ENCODE measurements around the gene CYP2A7.
"Not testable (repeated sequence)": the region's sequence is repeated elsewhere in the genome, so short reads cannot be mapped to it uniquely, and the experiment has no call there.

The CYP2A7 gene

DNA sequence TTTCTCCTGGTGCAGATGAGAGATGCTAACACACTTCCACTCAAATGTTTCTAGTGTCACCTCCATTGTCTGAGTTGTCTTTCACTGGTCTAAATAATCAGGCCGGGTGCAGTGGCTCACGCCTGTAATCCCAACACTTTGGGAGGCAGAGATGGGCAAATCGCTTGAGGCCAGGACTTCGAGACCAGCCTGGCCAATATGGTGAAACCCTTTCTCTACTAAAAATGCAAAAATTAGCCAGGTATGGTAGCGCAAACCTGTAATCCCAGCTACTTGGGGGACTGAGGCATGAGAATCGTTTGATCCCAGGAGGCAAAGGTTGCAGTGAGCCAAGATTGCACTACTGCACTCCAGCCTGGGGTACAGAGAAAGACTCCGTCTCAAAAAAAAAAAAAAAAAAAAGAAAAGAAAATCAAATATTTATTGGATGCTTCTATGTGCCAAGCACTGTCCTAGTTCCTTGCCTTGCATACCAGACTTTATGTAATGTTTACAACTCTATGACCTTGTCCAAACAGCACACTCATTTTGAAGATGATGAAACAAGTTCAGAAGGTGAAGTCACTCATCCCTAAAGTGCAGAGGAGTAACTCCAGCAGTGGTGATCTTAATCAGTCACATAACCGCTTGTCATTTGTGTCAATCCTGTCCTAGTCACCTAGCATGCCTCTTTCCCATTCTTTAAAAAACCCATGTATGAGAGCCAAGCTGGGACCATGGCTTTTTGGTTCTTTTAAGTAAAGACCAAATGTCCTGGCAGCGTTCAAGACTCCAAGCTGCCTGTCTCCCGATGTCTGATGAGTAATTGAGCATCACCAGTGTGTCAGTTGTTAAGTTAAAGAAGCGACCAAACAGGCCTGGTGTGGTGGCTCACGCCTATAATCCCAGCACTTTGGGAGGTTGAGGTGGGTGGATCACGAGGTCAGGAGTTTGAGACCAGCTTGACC, 15.1 kb upstream of the CYP2A7 start:
- not testable (repeated sequence) for DNase-seq (ENCODE audit: low spot score)

DNA sequence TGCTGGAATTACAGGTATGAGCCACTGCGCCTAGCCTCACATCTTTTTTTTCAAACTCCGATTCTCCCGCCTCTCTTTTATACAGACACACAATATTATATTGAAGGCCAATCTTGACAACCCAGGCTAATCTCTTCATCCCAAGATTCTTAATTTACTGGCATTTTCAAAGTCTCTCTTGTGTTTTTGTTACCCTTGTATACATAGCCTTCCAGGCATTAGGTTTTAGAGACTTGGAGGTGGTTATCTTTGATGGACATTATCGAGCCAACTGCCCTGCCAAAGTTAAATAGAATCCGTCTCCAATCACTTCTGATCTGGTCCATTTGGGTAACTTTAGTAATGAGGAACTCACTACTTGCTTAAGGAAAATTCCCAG, 14.4 kb upstream of the CYP2A7 start:
- DNase-seq (ENCODE audit: low spot score) = no peak

DNA sequence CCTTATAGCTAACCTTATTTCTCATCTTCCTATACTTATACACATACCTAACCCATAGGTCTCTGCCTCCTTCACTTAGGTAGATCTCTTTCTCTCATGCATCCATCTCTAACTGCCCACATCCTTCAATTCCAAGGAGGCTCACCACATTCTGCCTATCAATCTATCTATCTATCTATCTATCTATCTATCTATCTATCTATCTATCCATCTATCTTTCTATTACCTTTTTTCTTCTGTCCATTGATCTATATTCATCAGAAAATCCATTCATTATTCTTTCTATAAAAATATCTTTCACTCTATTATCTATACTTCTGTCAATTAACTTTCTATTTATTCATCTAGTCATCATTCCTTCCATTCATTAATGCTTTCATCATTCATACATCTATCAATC, 11.1 kb upstream of the CYP2A7 start:
- DNase-seq (ENCODE audit: low spot score) = no peak

DNA sequence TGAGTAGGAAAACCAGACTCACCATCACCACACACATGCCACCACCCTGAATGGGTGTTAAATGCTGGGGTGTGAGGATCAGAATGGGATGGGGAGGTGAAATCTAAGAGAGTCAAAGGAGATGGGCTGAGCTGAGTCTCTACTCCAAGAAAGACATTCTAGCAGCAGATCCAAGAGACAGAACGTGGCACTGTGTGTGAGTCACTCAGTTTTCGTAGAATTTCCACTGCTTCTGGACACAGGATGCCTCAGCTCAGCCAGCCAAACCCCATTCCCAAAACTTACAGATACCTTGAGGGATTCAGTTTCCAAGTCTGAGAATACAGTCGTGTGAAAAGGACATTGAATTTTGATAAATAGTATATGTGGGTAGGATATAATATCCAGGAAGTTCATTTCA, 7.3 kb upstream of the CYP2A7 start:
- DNase-seq (ENCODE audit: low spot score) = no peak

DNA sequence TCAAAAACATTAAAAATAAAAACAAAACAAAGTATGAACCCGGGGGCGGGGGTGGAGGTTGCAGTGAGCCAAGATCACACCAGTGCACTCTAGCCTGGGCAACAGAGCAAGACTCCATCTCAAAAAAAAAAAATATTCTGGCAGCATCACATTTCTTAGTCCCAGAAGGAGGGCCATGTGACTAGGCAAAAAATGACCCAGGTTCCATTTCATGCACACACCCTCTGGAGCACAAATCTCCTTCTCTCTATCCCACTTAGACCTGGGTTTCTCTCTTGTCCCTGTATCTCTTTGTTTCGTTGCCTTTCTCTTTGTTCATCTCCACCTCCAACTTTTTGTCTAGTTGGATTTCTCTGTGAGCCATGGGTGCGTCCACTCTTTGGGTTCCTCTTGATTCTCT, 6.2 kb upstream of the CYP2A7 start:
- no peak for DNase-seq (ENCODE audit: low spot score)

DNA sequence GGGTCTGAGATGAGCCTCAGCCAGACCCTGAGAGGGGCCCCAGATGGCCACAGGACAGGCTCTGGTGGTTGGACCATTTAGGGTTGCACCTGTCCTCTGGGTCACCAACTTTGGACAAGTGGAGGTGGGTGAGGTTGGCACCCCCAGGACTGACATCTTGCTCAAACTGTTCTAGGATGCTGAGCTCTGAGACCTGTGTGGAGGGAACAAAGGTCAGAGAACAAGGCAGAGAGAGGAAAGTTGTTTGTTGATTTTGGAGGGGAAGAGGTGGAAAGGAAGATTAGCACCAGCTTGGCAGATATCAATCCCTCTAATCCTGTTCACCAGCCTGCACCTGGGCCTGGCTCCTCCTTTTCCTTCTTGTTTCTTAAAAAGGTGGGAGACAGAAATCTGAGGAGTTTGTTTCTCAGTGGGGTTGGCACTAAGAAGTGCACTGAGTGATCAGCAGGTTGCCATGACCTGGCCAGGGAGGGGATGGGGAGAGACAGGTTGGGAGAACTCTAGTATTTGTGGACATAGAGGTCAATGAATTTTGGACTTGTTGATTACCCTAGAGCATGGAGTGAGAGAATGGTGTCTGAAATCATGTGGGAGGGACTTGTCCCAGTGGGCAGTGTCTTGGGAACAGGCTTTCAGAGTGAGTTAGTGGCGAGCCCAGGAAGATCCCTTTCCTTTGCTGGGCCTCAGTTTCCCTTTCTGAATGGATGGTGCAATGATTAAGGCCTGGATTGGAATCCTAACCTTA, 2.3 kb upstream of the CYP2A7 start:
- not testable (repeated sequence) for DNase-seq (ENCODE audit: low spot score)

DNA sequence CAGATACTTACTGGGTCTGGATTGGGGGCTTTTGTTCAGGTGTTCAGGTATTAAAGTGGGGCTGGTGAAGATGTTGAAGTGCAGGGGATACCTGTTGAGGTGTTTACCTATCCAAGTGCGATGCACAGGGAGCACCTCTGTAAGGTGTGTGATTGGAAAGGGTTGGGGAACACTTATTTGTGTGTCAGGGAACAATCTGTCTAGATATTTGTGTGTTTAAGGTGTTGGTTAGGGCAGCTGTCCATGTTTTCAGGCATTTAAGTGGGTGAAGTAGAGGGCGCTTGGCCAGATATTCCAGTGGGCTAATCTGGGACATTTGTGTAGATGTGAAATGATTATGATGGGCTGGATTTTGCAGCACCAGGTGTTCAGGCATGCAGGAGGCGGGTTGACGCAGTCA, 2.7 kb downstream of the CYP2A7 start:
- not testable (repeated sequence) for DNase-seq (ENCODE audit: low spot score)

DNA sequence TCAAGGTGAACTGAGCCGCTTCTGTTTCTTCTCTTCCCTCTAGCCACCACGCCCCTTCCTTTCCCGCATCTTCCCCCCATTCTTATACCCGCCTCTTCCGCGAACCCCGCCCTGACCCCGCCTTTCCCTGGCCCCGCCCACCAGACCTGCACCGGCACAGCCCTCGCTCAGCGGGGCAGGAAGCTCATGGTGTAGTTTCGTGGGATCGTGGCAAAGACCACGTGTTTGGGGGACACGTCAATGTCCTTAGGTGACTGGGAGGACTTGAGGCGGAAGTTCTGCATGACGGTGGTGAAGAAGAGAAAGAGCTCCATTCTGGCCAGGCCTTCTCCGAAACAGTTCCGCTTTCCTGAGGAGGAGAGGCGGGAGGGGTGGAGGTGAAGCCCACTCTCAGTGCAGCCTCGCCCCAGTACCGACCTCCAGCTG, 6.5 kb downstream of the CYP2A7 start:
- DNase-seq (ENCODE audit: low spot score) = not testable (repeated sequence)

DNA sequence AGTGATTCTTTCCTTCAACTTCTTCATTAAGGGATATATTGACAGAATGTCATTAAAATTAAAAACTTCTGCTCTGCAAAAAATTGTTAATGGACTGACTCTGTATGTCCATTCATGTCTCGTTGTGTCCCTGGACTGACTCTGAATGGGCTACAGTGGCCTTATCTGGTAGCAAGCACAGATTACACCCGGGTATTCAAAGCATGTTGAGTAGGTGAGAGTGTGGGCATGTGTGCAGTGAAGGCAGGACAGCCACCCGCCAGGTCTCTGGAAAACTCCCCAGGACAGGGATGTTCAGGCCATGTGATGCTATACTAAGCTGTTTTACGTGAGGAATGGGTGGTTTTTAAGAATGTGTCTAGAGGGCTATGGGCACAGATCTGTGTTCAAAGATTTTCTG, 7.2 kb downstream of the CYP2A7 start:
- not testable (repeated sequence) for DNase-seq (ENCODE audit: low spot score)

DNA sequence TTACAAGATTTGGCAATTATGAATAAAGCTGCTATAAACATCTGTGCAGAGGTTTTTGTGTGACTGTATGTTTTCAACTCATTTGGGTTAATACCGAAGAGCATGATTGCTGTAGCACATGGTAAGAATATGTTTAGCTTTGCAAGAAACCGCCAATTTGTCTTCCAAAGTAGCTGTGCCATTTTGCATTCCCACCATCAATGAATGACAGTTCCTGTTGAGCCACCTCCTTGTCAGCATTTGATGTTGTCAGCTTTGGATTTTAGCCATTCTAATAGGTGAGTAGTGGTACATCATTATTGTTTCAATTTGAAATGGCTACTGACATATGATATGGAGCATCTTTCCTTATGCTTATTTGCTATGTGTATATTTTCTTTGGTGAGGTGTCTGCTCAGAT, 8.2 kb downstream of the CYP2A7 start:
- not testable (repeated sequence) for DNase-seq (ENCODE audit: low spot score)

DNA sequence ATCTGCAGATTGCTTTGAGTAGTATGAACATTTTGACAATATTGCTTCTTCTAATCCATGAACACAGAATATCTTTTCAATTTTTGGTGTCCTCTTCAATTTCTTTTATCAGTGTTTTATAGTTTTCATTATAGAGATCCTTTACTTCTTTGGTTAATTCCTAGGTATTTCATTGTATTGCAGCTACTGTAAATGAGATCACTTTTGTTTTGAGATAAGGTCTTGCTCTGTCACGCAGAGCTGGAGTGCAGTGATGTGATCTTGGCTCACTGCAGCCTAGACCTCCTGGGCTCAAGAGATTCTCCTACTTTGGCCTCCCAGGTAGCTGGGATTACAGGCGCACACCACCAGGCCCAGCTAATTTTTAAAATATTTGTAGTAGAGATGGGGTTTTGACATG, 9.8 kb downstream of the CYP2A7 start:
- no peak for DNase-seq (ENCODE audit: low spot score)

DNA sequence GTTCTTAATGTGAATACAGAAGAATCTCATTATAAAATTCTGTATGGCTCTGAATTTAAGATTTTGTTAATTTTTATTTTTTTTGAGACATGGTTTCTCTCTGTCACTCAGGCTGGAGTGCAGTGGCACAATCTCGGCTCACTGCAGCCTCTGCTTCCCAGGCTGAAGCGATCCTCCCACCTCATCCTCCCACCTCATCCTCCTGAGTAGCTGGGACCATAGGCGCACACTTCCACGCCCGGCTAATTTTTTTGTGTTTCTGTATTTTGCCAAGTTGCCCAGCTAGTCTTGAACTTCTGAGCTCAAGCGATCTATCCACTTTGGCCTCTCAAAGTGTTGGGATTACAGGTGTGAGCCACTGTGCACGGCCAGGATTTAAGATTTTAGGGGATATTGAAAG, 14.3 kb downstream of the CYP2A7 start:
- no peak for DNase-seq (ENCODE audit: low spot score)

DNA sequence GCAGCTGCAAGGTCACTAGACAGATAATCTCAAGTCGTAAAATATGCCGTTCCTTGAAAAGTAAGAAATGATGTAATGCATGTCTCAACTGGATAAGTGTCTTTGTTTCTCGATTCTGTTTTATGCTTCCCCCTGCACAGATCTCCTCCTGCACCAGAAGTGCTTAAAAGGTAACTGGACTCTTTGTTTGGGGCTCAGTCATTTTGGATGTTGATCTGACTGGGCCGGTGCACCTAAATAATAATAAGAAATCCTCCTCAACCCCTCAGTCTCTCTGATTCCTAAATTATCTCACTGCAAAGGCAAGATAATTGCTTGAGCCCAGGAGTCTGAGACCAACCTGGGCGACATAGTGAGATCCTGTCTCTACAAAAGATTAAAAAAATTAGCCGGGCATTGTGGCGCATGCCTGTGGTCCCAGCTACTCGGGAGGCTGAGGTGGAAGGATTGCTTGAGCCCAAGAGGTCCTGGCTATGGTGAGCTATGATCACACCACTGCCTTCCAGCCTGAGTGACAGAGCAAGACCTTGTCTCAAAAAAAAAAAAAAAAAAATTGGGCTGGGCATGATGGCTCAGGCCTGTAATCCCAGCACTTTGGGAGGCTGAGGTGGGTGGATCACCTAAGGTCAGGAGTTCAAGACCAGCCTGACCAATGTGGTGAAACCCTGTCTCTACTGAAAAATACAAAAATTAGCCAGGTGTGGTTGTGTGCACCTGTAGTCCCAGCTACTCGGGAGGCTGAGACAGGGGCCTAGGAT, 17.1 kb downstream of the CYP2A7 start:
- DNase-seq (ENCODE audit: low spot score) = not testable (repeated sequence)

DNA sequence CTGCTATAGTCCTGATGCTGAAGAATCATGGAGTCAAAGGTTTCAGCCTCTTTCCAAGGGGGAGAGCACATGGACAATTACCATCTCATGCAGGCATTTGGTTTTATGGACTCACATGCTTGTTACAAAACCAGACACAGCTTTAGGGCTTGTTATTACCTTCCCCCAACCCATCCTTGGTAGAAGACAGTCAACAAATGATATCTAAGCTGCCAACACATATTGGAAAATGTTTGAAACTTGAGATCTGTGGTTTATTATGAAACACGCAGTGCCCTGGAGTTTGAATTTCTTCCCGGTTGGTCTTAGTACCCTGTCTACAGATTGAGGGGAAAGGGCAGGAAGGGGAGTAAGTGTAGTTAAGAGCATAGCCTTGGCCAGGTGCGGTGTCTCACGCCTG, 19.2 kb downstream of the CYP2A7 start:
- no peak for DNase-seq (ENCODE audit: low spot score)

DNA sequence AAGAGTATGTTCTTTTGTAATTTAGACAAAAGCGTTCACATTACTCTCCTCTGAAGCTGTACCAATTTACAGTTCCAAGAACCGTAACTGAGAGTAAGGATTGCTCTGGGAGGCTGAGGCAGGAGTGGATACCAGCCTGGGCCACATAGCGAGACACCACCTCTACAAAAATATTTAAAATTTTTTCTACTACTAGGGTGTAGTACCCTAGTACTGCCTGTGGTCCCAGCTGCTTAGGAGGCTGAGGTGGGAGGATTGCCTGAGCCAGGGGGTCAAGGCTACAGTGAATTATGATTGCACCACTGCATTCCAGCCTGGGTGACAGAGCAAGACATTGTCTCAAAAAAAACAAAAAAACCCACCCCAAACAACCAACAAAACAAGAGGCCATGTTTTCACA, 19.7 kb downstream of the CYP2A7 start:
- DNase-seq (ENCODE audit: low spot score) = no peak

DNA sequence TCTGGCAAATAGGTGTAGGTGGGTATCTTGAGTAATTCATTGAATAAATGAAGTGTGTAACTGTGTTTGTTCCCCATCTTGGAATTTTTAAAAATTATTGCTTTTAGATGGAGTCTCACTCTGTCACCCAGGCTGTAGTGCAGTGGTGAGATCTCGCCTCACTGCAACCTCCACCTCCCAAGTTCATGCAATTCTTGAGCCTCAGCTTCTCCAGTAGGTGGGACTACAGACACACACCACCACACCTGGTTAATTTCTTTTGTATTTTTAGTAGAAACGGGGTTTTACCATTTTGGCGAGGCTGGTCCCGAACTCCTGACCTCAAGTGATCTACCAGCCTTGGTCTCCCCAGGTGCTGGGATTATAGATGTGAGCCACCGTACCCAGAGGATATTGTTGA, 23.9 kb downstream of the CYP2A7 start:
- DNase-seq (ENCODE audit: low spot score) = no peak

DNA sequence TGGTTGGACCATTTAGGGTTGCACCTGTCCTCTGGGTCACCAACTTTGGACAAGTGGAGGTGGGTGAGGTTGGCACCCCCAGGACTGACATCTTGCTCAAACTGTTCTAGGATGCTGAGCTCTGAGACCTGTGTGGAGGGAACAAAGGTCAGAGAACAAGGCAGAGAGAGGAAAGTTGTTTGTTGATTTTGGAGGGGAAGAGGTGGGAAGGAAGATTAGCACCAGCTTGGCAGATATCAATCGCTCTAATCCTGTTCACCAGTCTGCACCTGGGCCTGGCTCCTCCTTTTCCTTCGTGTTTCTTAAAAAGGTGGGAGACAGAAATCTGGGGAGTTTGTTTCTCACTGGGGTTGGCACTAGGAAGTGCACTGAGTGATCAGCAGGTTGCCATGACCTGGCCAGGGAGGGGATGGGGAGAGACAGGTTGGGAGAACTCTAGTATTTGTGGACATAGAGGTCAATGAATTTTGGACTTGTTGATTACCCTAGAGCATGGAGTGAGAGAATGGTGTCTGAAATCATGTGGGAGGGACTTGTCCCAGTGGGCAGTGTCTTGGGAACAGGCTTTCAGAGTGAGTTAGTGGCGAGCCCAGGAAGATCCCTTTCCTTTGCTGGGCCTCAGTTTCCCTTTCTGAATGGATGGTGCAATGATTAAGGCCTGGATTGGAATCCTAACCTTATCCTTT, 29.4 kb downstream of the CYP2A7 start:
- not testable (repeated sequence) for DNase-seq (ENCODE audit: low spot score)

DNA sequence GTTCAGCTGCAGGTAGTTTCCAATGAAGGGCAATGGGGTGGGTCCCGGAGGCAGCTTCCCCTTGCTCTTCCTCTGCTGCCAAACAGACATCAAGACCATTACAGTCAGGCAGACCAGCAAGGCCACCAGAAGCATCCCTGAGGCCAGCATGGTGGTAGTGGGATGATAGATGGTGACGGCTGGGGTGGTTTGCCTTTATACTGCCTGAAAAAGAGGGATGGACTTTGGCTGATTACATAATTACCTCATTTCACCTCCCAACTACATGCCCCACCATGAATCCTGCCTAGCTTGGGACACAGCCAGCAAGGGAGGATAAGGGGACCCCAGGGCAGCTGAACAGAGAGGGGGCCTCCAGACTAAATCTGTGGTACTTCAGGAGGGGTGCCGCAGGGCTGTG, 31.8 kb downstream of the CYP2A7 start, which contains the start of gene CYP2A6:
Gene CYP2A6 (minus strand): TSS at position 171 of the 400 bp plus-strand sequence. CDS start 21 bp downstream, at position 150.
- DNase-seq (ENCODE audit: low spot score) = not testable (repeated sequence)

DNA sequence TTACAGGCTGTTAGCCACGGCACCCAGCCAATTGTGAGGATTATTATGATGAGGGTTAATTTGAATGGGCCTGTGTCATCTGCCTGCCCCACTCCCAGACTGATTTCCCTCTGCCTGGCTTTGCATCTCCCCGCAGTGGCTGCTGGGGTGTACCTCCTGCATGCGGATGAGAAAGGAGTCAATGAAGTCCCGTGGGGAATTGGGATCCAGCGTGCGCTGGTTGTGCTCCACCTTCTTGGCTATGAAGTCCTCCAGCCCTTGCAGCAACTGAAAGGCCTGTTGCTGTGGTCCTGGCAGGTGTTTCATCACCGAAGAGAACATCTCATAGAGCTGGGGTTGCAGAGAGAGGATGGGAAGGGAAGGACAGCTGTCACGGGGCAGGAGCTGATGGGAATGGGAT, 35.3 kb downstream of the CYP2A7 start:
- not testable (repeated sequence) for DNase-seq (ENCODE audit: low spot score)

DNA sequence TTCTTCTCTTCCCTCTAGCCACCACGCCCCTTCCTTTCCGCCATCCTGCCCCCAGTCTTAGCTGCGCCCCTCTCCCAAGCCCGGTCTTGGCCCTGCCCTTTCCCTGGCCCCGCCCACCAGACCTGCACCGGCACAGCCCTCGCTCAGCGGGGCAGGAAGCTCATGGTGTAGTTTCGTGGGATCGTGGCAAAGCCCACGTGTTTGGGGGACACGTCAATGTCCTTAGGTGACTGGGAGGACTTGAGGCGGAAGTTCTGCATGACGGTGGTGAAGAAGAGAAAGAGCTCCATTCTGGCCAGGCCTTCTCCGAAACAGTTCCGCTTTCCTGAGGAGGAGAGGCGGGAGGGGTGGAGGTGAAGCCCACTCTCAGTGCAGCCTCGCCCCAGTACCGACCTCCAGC, 38.4 kb downstream of the CYP2A7 start:
- not testable (repeated sequence) for DNase-seq (ENCODE audit: low spot score)

DNA sequence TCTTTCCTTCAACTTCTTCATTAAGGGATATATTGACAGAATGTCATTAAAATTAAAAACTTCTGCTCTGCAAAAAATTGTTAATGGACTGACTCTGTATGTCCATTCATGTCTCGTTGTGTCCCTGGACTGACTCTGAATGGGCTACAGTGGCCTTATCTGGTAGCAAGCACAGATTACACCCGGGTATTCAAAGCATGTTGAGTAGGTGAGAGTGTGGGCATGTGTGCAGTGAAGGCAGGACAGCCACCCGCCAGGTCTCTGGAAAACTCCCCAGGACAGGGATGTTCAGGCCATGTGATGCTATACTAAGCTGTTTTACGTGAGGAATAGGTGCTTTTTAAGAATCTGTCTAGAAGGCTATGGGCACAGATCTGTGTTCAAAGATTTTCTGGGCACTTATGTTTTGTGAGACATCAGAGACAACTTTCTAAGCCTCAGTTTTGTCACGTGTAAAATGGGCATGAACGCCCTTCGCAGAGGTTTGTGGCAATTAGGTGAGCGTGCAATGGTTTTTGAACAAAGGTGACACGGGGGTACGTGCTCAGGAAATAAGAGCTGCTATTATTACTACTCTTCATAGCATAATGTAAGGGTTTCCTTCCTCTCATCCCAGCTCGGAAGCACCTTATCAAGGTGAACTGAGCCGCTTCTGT, 38.9 kb downstream of the CYP2A7 start:
- not testable (repeated sequence) for DNase-seq (ENCODE audit: low spot score)
